ENCODE measurements around the gene SERPINA5. TPM values are rescaled to one million over a fixed set of nuclear protein-coding genes. Genes with fewer than 3 reads are reported as not detected.

SERPINA5 gene, protein sequence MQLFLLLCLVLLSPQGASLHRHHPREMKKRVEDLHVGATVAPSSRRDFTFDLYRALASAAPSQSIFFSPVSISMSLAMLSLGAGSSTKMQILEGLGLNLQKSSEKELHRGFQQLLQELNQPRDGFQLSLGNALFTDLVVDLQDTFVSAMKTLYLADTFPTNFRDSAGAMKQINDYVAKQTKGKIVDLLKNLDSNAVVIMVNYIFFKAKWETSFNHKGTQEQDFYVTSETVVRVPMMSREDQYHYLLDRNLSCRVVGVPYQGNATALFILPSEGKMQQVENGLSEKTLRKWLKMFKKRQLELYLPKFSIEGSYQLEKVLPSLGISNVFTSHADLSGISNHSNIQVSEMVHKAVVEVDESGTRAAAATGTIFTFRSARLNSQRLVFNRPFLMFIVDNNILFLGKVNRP
- 8.5 TPM for polyA plus RNA-seq (2013, experiment 1 of 4)
- 8.3 TPM for polyA plus RNA-seq (2013, experiment 2 of 4)
- 5.1 TPM for polyA plus RNA-seq (2013, experiment 3 of 4)
- 6.6 TPM for polyA plus RNA-seq (2013, experiment 4 of 4)

DNA sequence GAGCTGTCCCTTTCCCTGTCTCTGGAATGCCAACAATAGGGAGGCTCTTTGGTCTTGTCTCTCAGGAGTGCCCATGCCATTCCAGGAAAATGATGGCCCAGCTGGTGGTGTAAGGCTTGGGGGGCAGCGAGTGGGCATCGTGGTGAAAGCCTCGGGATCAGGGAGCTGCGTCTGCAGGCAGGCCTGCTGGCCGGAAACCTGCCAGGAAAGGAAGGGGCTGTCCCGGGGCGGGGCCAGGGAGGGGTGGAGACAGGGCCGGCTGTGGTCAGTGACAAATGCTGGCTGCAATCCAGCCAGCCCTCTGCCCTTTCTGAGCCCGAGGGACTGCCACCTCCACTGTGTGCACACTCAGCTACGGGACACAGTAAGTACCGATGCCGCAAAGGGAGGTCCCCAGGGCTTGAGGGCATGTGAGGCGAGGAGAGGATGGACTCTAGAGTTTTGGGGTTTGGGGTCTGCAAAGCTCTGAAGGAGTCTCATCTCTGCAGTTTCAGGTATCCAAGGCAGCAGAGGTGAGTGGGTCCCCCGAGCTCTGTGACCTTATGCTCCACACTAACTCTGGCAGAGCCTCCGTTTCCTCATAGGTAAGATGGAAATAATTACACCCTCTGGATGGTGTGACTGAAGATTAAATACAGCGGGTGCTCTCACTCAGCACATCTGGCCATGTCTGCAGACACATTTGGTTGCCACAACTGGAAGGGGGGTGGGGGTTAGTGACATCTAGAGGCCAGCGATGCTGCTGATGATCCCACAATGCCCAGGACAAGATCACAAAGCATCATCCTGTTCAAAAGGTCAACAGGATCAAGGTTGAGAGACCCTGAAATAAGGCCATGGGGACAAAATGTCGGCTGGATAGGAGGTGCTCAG is at the start of gene SERPINA5:
Gene SERPINA5, plus strand, starts transcription at position 300 of the 873 bp plus-strand sequence. CDS start 5,937 bp downstream, outside the sequence.
- Histone ChIP-seq H3K27me3 (ENCODE audit: control insufficient read depth, insufficient read depth, low read length, poor library complexity, severe bottlenecking) (no peaks in the 10 kb centered on the region), H3K4me3 (ENCODE audit: insufficient read depth, low read depth, low read length) (no peak within 1 kb of the TSS), H3K36me3 (ENCODE audit: control insufficient read depth, insufficient read depth, low read length) (no peaks in the 10 kb centered on the region), H3K4me1 (ENCODE audit: control insufficient read depth, insufficient read depth, low read length) (no peaks in the 10 kb centered on the region), H3K27ac (ENCODE audit: insufficient read depth, low read depth, low read length, poor library complexity, severe bottlenecking) (no peak within 1 kb of the TSS), H3K9me3 (ENCODE audit: control insufficient read depth, low read length) (no peaks in the 10 kb centered on the region)
- 73% methylated on average over 18 of the region's 18 CpGs for WGBS, 2 experiments

DNA sequence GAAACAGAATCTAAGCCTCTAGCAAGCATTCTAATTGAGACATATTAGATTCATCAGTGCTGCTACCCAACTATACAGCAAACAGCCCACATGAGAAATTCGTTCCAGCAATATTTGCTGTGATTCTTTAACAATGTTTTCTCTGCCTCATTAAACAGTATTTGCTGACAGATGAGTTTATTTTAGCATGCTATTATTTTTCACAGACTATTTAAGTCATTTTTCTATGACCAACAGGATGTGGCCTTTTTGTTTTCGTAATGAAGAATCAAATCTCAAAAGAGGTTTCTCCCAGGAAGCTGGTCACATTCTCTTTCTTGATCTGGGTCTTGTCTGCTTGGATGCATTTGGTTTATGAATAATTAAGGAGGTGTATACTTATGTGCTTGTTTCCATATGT is 48.8 kb upstream of the SERPINA5 start:
- no peaks in the 10 kb centered on the region for H3K9me3 ChIP-seq (ENCODE audit: control insufficient read depth, low read length)
- H3K27ac ChIP-seq (ENCODE audit: insufficient read depth, low read depth, low read length, poor library complexity, severe bottlenecking): no peak overlapping the region
- H3K4me1 ChIP-seq (ENCODE audit: control insufficient read depth, insufficient read depth, low read length): no peaks in the 10 kb centered on the region
- H3K4me3 ChIP-seq (ENCODE audit: insufficient read depth, low read depth, low read length): no peak overlapping the region
- 93% methylated on average over 2 of the region's 2 CpGs for WGBS, 2 experiments
- no peaks in the 10 kb centered on the region for H3K36me3 ChIP-seq (ENCODE audit: control insufficient read depth, insufficient read depth, low read length)
- no peaks in the 10 kb centered on the region for H3K27me3 ChIP-seq (ENCODE audit: control insufficient read depth, insufficient read depth, low read length, poor library complexity, severe bottlenecking)

DNA sequence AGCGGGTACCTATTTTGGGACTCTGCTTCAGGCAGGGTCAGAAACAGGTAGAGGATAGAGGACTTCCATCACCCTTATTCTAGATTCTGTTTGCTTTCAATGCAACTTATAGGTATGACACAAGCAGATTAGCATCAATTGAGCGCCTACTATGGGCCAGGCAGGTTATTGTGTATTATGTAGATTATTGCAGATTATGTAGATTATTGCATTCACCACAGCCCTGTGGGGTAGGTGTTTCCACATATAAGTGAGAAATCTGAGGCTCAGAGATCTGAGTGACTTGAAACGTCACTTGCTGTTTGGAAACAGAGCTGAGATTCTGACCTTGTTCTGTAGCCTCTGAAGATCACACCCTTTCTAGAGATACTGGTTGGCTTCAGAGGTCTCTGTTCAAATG is 45.7 kb upstream of the SERPINA5 start:
- Histone ChIP-seq H3K4me1 (ENCODE audit: control insufficient read depth, insufficient read depth, low read length) (no peaks in the 10 kb centered on the region), H3K4me3 (ENCODE audit: insufficient read depth, low read depth, low read length) (no peak overlapping the region), H3K36me3 (ENCODE audit: control insufficient read depth, insufficient read depth, low read length) (no peaks in the 10 kb centered on the region), H3K27me3 (ENCODE audit: control insufficient read depth, insufficient read depth, low read length, poor library complexity, severe bottlenecking) (no peaks in the 10 kb centered on the region), H3K27ac (ENCODE audit: insufficient read depth, low read depth, low read length, poor library complexity, severe bottlenecking) (no peak overlapping the region), H3K9me3 (ENCODE audit: control insufficient read depth, low read length) (no peaks in the 10 kb centered on the region)
- WGBS, 2 experiments: 94 to 95% methylated on average over 3 of the region's 3 CpGs

DNA sequence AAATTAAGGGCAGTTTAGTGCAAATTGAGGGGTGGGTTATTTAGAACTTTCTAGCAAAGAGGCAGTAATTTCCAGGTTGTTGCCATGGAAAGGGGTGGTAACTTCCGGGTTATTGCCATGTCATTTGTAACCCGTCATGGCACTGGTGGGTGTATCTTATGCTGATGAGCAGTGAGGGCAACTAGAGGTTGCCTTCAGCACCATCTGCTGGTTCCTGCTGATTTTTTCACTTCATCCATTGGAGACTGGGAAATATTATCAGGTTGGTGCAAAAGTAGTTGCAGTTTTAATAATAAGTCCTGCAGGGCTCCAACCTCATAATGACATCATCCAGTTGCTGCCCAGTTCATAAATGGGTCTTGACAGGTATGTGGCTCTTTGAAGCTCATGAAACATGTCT is 44.4 kb upstream of the SERPINA5 start:
- Histone ChIP-seq H3K27ac (ENCODE audit: insufficient read depth, low read depth, low read length, poor library complexity, severe bottlenecking) (no peak overlapping the region), H3K4me3 (ENCODE audit: insufficient read depth, low read depth, low read length) (no peak overlapping the region), H3K9me3 (ENCODE audit: control insufficient read depth, low read length) (no peaks in the 10 kb centered on the region), H3K36me3 (ENCODE audit: control insufficient read depth, insufficient read depth, low read length) (no peaks in the 10 kb centered on the region), H3K4me1 (ENCODE audit: control insufficient read depth, insufficient read depth, low read length) (no peaks in the 10 kb centered on the region), H3K27me3 (ENCODE audit: control insufficient read depth, insufficient read depth, low read length, poor library complexity, severe bottlenecking) (no peaks in the 10 kb centered on the region)
- 75 to 80% methylated on average over 2 of the region's 2 CpGs for WGBS, 2 experiments

DNA sequence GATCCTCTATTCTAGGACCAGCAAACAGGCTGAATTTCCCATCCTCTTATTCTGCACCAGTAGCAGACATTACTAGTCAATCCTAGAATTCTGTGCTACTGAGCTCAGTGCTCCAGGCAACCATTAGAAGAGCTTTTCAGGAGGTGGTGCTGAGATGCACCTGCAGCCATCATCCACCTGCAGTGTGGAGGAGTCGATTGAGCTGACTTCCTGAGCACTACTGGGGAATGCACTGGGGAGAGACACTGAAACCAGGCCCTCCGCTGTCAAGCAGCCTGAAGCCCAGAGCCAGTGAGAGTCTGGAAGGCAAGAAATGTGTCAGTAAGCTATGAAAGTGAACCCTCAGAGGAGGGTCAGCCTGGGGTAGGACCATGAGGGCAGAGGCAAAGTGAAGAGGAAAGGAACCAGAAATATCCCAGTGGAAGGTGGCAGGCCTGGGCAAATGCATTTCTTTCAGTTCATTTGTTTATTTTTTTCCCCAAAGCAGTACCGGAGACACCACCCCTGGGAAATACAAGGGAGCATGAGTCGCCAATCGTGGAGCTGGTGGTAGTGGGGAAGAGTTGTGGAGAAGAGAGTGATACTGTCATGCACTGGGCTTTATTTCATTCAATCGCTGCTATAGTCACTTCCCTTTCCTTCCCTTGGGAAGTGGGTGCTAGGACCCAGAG is 43.0 kb upstream of the SERPINA5 start:
- Histone ChIP-seq H3K36me3 (ENCODE audit: control insufficient read depth, insufficient read depth, low read length) (no peaks in the 10 kb centered on the region), H3K27me3 (ENCODE audit: control insufficient read depth, insufficient read depth, low read length, poor library complexity, severe bottlenecking) (no peaks in the 10 kb centered on the region), H3K9me3 (ENCODE audit: control insufficient read depth, low read length) (no peaks in the 10 kb centered on the region), H3K27ac (ENCODE audit: insufficient read depth, low read depth, low read length, poor library complexity, severe bottlenecking) (no peak overlapping the region), H3K4me3 (ENCODE audit: insufficient read depth, low read depth, low read length) (no peak overlapping the region), H3K4me1 (ENCODE audit: control insufficient read depth, insufficient read depth, low read length) (peaks cover under 1% of the 10 kb centered on the region)
- WGBS, 2 experiments: 92 to 93% methylated on average over 6 of the region's 6 CpGs

DNA sequence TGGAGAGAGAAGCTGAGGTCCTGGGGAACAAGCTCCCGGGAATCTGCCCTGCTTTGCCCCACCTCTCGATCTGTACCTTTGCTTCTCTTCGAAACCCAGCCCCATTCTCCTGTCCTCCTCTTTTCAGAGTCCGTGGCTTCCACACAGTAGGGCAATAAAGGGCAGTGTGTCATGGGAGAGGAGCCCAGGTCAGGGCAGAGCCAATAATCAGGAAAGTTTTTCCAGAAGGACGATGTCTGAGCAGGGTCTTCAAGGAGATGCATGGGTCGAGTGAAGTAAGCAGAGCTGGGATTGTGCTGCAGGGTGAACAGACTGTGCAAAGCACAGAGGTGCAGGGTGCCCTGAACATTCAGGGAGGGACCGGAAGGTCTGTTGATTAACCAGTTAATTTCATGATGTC is 42.0 kb upstream of the SERPINA5 start:
- Histone ChIP-seq H3K27ac (ENCODE audit: insufficient read depth, low read depth, low read length, poor library complexity, severe bottlenecking) (no peak overlapping the region), H3K27me3 (ENCODE audit: control insufficient read depth, insufficient read depth, low read length, poor library complexity, severe bottlenecking) (no peaks in the 10 kb centered on the region), H3K4me1 (ENCODE audit: control insufficient read depth, insufficient read depth, low read length) (peaks cover 6% of the 10 kb centered on the region), H3K9me3 (ENCODE audit: control insufficient read depth, low read length) (no peaks in the 10 kb centered on the region), H3K4me3 (ENCODE audit: insufficient read depth, low read depth, low read length) (no peak overlapping the region), H3K36me3 (ENCODE audit: control insufficient read depth, insufficient read depth, low read length) (no peaks in the 10 kb centered on the region)
- WGBS, 2 experiments: 93 to 95% methylated on average over 7 of the region's 7 CpGs

DNA sequence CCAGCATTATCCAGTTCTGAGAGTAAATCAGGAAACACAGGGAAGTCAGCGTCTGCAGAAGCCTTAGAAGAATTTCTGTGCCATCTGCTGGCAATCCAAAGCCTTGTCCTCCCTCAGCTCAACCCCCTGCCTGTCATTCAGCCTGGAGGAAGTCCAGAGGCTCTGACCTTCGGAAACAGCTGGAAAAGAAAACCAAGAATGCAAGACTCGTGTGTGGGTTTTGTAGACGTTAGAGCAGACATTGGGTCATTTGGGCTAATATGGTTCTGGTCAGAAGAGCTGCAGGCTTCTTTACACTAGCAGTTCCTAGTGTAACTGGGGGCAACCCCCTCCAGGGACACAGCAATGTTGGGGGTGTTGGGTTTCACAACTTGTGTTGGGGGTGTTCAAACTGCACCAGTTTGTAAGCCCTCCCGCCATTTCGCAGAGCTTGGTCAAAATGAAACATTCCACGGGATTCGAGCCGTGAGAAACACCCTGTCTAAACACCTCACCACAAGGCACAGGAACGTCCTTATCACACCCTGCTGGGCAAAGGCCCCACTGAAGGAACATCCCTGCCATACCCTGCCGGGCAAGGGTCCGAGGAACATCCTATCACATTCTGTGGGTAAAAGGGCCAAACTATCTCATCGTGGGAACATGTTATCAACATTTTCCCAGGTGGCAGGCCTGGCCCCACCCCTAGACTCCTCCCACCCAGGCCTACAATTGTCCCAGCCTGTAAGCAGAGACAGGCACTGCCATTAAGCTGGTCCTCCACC is 41.0 kb upstream of the SERPINA5 start:
- Histone ChIP-seq H3K27me3 (ENCODE audit: control insufficient read depth, insufficient read depth, low read length, poor library complexity, severe bottlenecking) (no peaks in the 10 kb centered on the region), H3K27ac (ENCODE audit: insufficient read depth, low read depth, low read length, poor library complexity, severe bottlenecking) (no peak overlapping the region), H3K36me3 (ENCODE audit: control insufficient read depth, insufficient read depth, low read length) (no peaks in the 10 kb centered on the region), H3K4me1 (ENCODE audit: control insufficient read depth, insufficient read depth, low read length) (peaks cover 10% of the 10 kb centered on the region), H3K9me3 (ENCODE audit: control insufficient read depth, low read length) (no peaks in the 10 kb centered on the region), H3K4me3 (ENCODE audit: insufficient read depth, low read depth, low read length) (no peak overlapping the region)
- 75 to 79% methylated on average over 13 of the region's 13 CpGs for WGBS, 2 experiments

DNA sequence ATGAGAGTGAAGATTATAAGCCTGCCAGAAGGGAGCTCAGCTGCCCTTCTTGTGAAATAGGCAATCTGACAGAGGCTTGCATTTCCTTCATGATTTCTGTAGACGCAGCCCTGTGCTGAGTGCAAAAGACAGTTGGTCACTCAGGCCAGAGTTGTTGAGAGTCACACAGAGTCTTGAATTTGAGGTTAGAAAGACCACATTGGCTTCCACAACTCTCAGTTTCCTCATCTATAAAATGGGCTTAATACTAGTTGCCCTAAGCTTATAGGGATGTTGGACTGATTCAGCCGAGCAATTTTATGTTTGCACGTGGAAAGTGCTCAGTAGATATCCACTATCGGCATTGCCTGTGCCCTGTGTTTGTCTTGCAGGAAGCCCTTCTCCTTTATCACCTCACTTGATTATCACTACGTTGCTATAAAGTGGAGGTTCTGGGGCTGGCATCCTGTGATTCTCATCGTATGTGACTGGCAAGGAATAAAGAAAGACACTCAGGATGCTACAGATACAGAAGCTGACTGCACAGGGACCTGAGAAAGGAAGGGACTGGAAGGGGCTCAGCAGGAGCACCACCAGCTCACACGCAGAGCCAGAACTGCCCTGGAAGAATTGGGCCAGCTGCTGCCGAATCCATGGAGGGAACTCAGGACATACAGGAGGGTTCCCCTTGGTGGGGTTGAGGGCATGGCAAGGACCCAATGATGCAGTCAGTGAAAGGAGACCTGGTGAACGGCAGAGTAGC is 39.8 kb upstream of the SERPINA5 start:
- Histone ChIP-seq H3K36me3 (ENCODE audit: control insufficient read depth, insufficient read depth, low read length) (no peaks in the 10 kb centered on the region), H3K4me1 (ENCODE audit: control insufficient read depth, insufficient read depth, low read length) (peaks cover 14% of the 10 kb centered on the region), H3K27me3 (ENCODE audit: control insufficient read depth, insufficient read depth, low read length, poor library complexity, severe bottlenecking) (no peaks in the 10 kb centered on the region), H3K9me3 (ENCODE audit: control insufficient read depth, low read length) (no peaks in the 10 kb centered on the region), H3K27ac (ENCODE audit: insufficient read depth, low read depth, low read length, poor library complexity, severe bottlenecking) (no peak overlapping the region), H3K4me3 (ENCODE audit: insufficient read depth, low read depth, low read length) (no peak overlapping the region)
- 91 to 93% methylated on average over 9 of the region's 9 CpGs for WGBS, 2 experiments
